ENCODE data around the gene EFNB1.

DNA sequence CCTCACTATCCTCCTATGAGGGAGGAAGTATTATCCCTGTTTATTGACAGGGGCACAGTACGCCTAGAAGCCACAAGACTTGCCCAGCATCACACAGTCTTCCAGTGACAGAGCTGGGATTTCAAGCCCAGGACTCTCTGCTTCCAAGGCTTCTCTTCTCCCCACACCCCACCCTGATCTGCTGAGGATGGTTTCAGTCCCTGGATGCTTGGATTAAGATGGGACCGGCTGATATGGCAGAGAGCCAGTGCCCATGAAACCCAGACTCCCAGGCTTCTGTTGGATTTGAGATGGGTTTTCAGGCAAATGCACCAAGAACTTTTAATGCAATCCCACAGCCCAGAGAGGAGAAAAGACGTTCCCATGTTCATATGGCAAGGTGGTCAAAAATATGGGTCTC lies 23.2 kb downstream of the EFNB1 start:
- TF ChIP-seq POLR2AphosphoS5 (IDR thresholded peaks at IDR 0.05) (no peak), CTCF (IDR thresholded peaks at IDR 0.05) (no peak)
